Thyroid gland (tissue), 4 donors: ENCODE measurements around the gene CHTF18. TPM values are rescaled to one million over a fixed set of nuclear protein-coding genes. Genes with fewer than 3 reads are reported as not detected.

Experiments
- DNase-seq, 2 donors: peaks; one replicate each; pipeline ENCODE4 v3.0.0-alpha.2; 2019
- H3K27ac ChIP-seq, 3 donors: fragments of 200-600 bp; sonication (generic); 1 replicate in 2 of 3; 2 replicates in 1 of 3; pipeline ENCODE4 v1.5.1; 2016 to 2019; ENCODE audit warnings: mild to moderate bottlenecking in 1 of 3, moderate library complexity in 1 of 3
- H3K27me3 ChIP-seq: fragments of 200-600 bp; sonication (generic); one replicate; pipeline ENCODE4 v1.5.1; 2019
- H3K36me3 ChIP-seq, 2 donors: fragments of 200-600 bp; sonication (generic); one replicate each; pipeline ENCODE4 v1.5.1; 2016 to 2019
- H3K4me1 ChIP-seq, 2 donors: fragments of 200-600 bp; sonication (generic); one replicate each; pipeline ENCODE4 v1.5.1; 2017 to 2019
- H3K4me3 ChIP-seq, 3 donors: fragments of 200-600 bp; sonication (generic); replicated peaks in 1 of 3; 1 replicate in 2 of 3; 2 replicates in 1 of 3; pipeline ENCODE4 v1.5.1; 2016; ENCODE audit warnings: mild to moderate bottlenecking in 1 of 3
- H3K9me3 ChIP-seq: fragments of 200-600 bp; sonication (generic); one replicate; pipeline ENCODE4 v1.5.1; 2017
- POLR2A ChIP-seq, 2 donors: fragments of 450-650 bp; IDR thresholded peaks; one replicate each; pipeline ENCODE4 v1.6.1; 2017; ENCODE audit warnings: antibody characterized with exemption in 2 of 2, mild to moderate bottlenecking in 2 of 2, moderate library complexity in 1 of 2
- WGBS, 2 donors: methylation state at CpG; one replicate each; pipeline ENCODE4 v1.1.5; 2017; 5-methylcytosine and 5-hydroxymethylcytosine counted together
- intact Hi-C: fragments of 100-400 bp; cut with DNase I; formaldehyde crosslinking; loops from one replicate; pipeline ENCODE4 v1.15.1; 2023
- total RNA-seq, 4 donors: library from RNA; depleted of rRNA; stranded (reverse); fragments of >200 nt; gene quantifications; one replicate each; pipeline ENCODE4 v1.2.3, GENCODE V29; 2016
- TF ChIP-seq, protein P1 (sequence below), 6 experiments: fragments of 200-600 bp in 3 of 6; fragments of 450-650 bp in 3 of 6; sonication (generic) in 3 of 6; IDR thresholded peaks; one replicate each; pipeline ENCODE4 v1.5.1; 2016 to 2019; ENCODE audit warnings: antibody characterized with exemption in 6 of 6, mild to moderate bottlenecking in 2 of 6, inconsistent platforms in 1 of 6, moderate library complexity in 1 of 6

CHTF18 gene
- total RNA-seq: 10 to 100 TPM; 10.1 to 14.6 (median 11.7) TPM

DNA sequence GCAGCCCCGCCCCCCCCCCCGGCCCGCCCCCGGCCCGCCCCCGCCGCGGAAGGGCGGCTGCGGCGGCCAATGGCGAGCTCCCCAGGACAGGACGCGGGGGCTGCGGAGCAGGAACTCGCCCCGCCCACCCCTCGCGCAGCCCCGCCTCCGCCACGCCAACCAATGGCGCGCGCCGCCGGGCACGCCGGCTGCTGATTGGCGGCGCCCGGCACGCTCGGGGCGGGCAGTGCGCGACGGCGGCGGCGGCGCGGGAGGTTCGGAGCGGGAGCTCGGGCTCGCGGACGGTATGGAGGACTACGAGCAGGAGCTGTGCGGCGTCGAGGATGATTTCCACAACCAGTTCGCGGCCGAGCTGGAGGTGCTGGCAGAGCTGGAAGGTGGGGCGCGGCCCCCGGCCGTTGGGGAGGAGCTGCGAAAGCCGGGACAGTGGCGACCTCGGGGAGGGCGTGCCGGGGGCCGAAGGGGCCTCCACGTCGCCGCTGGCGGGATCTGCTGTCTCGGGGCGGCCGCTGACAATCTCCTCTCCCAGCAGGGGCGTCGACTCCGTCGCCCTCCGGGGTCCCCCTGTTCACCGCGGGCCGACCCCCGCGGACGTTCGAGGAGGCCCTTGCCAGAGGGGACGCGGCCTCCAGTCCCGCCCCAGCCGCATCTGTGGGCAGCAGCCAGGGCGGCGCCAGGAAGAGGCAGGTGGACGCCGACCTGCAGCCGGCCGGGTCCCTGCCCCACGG is at the start of gene CHTF18:
CHTF18 (plus strand) TSS at position 222 of the 728 bp plus-strand sequence; CDS start at position 287, 65 bp downstream.
- peaks cover 14 to 24% of the 10 kb centered on the region in 2 donors for H3K4me1 ChIP-seq
- no peaks in the 10 kb centered on the region for H3K9me3 ChIP-seq
- intact Hi-C loops: no loop called here
- H3K27ac ChIP-seq: peak within 1 kb of the TSS in 1 of 3 donors; percentile 27
- peak; percentile 90 for DNase-seq
- WGBS, 2 donors: 0% methylated on average over 4 of the region's 97 CpGs; no CpG with 5 or more reads in 1 of the 2 donors
- H3K36me3 ChIP-seq: peaks cover 0 to 6% of the 10 kb centered on the region in 2 donors
- peak within 1 kb of the TSS; percentile 78 to 91 (median 86) for H3K4me3 ChIP-seq
- H3K27me3 ChIP-seq: no peaks in the 10 kb centered on the region
- TF ChIP-seq POLR2A (IDR thresholded peaks at IDR 0.05): no peak
- TF ChIP-seq, protein P1, sequence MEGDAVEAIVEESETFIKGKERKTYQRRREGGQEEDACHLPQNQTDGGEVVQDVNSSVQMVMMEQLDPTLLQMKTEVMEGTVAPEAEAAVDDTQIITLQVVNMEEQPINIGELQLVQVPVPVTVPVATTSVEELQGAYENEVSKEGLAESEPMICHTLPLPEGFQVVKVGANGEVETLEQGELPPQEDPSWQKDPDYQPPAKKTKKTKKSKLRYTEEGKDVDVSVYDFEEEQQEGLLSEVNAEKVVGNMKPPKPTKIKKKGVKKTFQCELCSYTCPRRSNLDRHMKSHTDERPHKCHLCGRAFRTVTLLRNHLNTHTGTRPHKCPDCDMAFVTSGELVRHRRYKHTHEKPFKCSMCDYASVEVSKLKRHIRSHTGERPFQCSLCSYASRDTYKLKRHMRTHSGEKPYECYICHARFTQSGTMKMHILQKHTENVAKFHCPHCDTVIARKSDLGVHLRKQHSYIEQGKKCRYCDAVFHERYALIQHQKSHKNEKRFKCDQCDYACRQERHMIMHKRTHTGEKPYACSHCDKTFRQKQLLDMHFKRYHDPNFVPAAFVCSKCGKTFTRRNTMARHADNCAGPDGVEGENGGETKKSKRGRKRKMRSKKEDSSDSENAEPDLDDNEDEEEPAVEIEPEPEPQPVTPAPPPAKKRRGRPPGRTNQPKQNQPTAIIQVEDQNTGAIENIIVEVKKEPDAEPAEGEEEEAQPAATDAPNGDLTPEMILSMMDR (IDR thresholded peaks at IDR 0.05): no peak

DNA sequence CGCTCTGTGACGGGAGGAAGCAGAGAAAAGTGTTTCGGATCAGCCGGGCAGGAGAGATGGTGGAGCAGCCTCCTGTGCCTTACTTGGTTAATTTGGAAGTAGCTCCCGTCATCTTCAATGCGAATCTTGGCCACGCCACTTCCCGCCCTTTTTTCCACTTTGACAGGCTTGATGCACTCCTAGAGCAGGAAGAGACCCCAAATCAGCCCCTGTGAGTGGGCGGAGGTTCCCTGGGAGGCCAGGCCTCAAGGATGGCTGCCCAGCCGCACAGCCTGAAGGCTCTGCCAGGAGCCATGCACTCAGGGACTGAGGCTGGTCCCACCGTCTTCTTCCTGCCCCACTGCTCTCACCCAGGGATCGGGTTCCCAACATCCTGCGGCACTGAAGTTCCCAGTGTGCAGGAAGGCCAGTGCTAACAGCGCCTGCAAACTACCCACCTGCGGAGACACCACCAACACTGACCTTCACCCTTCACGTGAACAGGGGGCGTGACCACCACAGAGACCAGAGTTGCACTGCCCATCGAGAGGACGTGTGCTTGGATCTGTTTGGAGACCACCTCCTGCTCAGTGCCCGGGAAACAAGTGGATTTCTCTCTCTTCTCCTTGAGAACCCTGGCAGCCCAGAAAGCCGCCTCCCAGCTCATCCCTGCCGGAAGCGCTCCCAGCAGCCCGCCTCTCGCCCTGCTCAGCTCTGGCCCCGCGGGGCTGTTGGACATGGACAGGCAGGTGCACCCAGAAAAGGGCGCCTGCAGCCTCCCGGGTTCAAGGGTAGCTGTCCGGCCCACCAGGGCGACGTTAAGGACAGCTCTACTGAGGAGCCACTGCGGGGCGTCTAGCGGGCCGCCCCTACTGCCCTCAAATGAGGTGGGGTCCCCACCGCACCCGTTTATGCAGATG is 48.6 kb upstream of the CHTF18 start:
- no peak for TF ChIP-seq POLR2A (IDR thresholded peaks at IDR 0.05)
- TF ChIP-seq, protein P1 (IDR thresholded peaks at IDR 0.05): no peak
- H3K4me1 ChIP-seq: peaks cover 12 to 13% of the 10 kb centered on the region in 2 donors
- WGBS, 2 donors: 55 to 87% methylated on average over 13 to 26 of the region's 38 CpGs
- no peaks in the 10 kb centered on the region for H3K9me3 ChIP-seq
- peak overlapping the region; percentile 56 to 96 (median 72) for H3K4me3 ChIP-seq
- H3K27me3 ChIP-seq: no peaks in the 10 kb centered on the region
- peaks cover 11 to 20% of the 10 kb centered on the region in 2 donors for H3K36me3 ChIP-seq
- intact Hi-C loops: no loop called here
- DNase-seq: no peak
- H3K27ac ChIP-seq: peak overlapping the region in 1 of 3 donors; percentile 54

DNA sequence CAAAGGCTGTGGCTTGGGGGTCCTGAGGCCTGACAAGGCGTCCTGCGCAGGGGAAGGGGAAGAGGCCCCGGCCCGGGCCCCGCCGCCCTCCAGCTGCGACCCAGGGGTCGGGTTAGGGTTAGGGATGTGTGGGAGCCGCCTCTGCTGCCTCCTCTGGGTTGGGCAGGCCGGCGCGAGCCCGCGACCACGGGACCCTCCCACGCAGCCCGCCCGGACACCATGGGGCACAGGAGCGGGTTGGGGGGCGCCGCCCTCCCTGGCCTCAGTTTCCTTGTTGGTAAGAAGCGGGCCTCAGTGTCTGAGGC is 48.0 kb upstream of the CHTF18 start:
- intact Hi-C loops: no loop called here
- Histone ChIP-seq H3K4me1 (peaks cover 12 to 13% of the 10 kb centered on the region in 2 donors), H3K27ac (peak overlapping the region in 2 of 3 donors; percentile 36 to 54), H3K27me3 (no peaks in the 10 kb centered on the region), H3K36me3 (peaks cover 10 to 20% of the 10 kb centered on the region in 2 donors), H3K4me3 (peak overlapping the region; percentile 56 to 96 (median 72)), H3K9me3 (no peaks in the 10 kb centered on the region)
- no CpG with 5 or more reads among the region's 22 CpGs for WGBS, 2 donors
- DNase-seq: no peak
- TF ChIP-seq POLR2A (IDR thresholded peaks at IDR 0.05): no peak
- TF ChIP-seq, protein P1 (IDR thresholded peaks at IDR 0.05): no peak

DNA sequence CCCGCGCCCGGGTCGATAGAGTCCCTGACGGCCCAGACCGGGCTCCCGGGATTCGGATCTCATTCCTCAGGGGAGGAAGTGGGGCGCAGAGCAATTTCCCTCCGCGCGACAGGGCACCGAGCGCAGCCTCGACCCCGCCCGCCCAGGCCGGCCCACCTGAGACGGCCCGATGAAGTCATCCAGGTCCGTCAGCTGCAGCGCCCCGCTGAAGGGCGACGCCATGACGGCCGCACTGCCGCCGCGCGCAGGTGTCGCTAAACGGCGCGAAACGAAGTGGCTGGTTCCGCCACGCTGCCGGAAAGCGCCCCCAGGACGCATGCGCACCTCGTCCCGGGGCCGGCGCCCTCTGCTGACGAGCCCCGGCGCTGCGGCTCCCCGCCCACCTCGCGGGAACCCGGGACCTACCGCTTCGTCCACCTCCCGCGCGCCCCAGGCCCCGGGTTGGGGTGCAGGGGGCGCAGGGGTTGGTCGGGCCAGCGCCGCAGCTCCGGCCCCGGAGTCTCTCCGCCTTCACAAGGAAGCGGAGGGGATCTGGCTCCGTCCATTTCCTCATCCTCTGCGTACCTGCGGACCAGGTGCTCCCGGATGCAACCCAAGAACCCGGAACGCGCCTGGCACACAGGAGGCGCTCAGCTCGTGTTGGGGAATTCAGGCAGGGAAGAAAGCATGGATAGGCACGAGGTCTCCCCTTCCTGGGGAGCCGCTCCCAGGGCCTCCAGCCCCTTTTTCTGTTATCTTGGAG is 47.5 kb upstream of the CHTF18 start, which contains the start of gene CIAO3:
CIAO3 (minus strand) TSS at position 234 of the 742 bp plus-strand sequence; CDS start at position 222, 12 bp downstream.
- Histone ChIP-seq H3K27ac (peak within 1 kb of the TSS in 2 of 3 donors; percentile 36 to 54), H3K27me3 (no peaks in the 10 kb centered on the region)
- intact Hi-C loops: no loop called here

More for the DNA sequence above, 47.5 kb upstream of the CHTF18 start, which contains the start of gene CIAO3:
- H3K9me3 ChIP-seq: no peaks in the 10 kb centered on the region
- H3K4me3 ChIP-seq: peak within 1 kb of the TSS; percentile 56 to 96 (median 72)
- peaks cover 5 to 15% of the 10 kb centered on the region in 2 donors for H3K36me3 ChIP-seq
- 1 to 3% methylated on average over 7 to 13 of the region's 79 CpGs for WGBS, 2 donors
- H3K4me1 ChIP-seq: peaks cover 12 to 13% of the 10 kb centered on the region in 2 donors
- TF ChIP-seq POLR2A (IDR thresholded peaks at IDR 0.05): peak in 1 of 2 donors; percentile 71
- TF ChIP-seq, protein P1 (IDR thresholded peaks at IDR 0.05): peak; percentile 68 to 99 (median 90)
- peak; percentile 85 for DNase-seq
